ENCODE data around the gene POU2AF2. TPM values are rescaled to one million over a fixed set of nuclear protein-coding genes. Genes with fewer than 3 reads are reported as not detected.
A peak's percentile ranks its signal among the peaks of the same experiment; 100 is the strongest.

POU2AF2 gene
- polyA plus RNA-seq, 6 donors from 2014 or later, result not detected

DNA sequence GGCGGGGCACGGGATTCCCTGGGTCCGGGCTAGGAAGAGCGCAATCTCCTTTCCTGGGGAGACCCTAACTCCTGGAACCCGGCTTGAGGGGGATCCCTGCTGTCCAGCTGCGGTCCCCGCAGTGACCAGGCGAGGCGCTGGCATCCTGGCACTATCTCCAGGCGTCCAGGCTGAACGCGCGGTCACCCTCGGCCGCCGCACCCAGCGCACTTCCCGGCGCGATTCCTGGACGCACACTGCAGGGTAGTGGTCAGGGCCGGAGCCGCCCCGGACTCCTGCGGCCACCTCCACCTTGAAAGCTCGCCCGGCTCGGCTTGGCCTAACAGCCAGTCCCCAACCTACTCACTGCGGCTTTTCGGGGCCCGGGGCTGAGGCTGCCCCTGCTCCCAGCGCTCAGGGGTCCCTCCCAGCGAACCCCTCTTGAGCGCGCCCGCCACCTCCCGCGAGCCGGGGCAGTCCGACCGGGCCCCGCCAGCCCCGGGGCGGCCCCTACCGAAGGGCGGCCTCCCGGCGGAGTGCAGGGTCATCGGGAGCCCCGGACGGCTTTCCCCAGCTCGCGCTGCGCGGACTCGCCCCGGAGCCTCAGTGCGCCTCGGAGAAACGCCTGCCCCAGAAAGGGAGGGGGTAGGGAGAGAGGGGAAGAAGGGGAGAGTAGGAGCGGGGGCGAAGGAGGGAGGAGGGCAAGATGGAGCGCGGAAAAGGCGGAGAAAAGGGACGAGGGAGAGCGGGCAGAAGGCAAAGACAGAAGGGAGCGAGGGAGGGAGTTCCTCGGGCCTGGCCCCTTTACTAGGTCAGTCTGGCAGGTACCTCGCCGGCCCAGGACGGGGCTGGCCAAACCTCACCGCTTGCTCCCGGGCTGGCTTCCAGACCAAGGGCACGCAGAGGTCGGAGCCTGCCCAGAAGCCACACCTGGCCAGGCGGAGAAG is 53.8 kb downstream of the POU2AF2 start:
- Mint-ChIP-seq H3K27me3 (peaks cover 9 to 24% (median 17%) of the 10 kb centered on the region in 3 donors), H3K4me1 (peaks cover 28 to 57% (median 46%) of the 10 kb centered on the region in 3 donors), H3K4me3 (peak overlapping the region; percentile 70 to 87 (median 82)), H3K27ac (peak overlapping the region in 2 of 6 donors; percentile 6 to 34), H3K9me3 (no peaks in the 10 kb centered on the region), H3K36me3 (no peaks in the 10 kb centered on the region)
- DNase-seq (no peak), ATAC-seq (ENCODE audit: low read depth in 2 of 2) (peak; percentile 42 to 58)

DNA sequence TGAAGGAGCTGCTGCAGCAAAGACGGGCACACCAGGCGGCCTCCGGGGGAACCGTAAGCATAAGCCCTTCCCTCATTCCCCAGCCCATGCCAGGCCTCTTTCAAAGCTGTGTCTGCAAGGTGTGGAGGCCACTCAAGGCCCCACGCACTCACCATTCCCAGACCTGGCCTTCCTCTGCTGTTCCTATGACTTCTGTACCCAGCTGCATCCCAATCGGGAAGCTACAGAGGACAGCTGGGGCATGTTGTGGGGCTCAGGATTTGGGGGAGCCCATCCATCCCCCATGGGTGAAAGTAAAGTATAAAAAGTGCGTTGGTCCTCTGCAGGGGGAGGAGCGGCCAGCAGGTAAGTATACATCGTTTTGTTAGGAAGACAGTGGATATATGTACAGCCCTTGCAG is 55.0 kb downstream of the POU2AF2 start:
- peaks cover 9 to 24% (median 17%) of the 10 kb centered on the region in 3 donors for H3K27me3 Mint-ChIP-seq
- peak overlapping the region in 1 of 6 donors; percentile 34 for H3K27ac Mint-ChIP-seq
- DNase-seq (no peak), ATAC-seq (ENCODE audit: low read depth in 2 of 2) (no peak)
- no peaks in the 10 kb centered on the region for H3K9me3 Mint-ChIP-seq
- peaks cover 32 to 57% (median 46%) of the 10 kb centered on the region in 3 donors for H3K4me1 Mint-ChIP-seq
- no peaks in the 10 kb centered on the region for H3K36me3 Mint-ChIP-seq
- peak overlapping the region; percentile 24 to 87 (median 80) for H3K4me3 Mint-ChIP-seq

- ATAC-seq (ENCODE audit: low read depth in 2 of 2) (peak; percentile 46 to 56), DNase-seq (no peak)
- peaks cover 32 to 51% (median 41%) of the 10 kb centered on the region in 3 donors for H3K4me1 Mint-ChIP-seq
- H3K27ac Mint-ChIP-seq, result peak overlapping the region in 1 of 6 donors; percentile 30
- H3K9me3 Mint-ChIP-seq, result no peaks in the 10 kb centered on the region
- peaks cover 9 to 22% (median 14%) of the 10 kb centered on the region in 3 donors for H3K27me3 Mint-ChIP-seq
- H3K36me3 Mint-ChIP-seq, result peaks cover 0 to 1% of the 10 kb centered on the region in 2 donors
- H3K4me3 Mint-ChIP-seq, result peak overlapping the region in 7 of 8 donors; percentile 24 to 87 (median 79)
Measured at GRCh38 chr11:111301004-111301841, 55.7 kb downstream of the POU2AF2 start.

- Mint-ChIP-seq H3K9me3 (no peaks in the 10 kb centered on the region), H3K27ac (no peak overlapping the region), H3K36me3 (peaks cover 0 to 7% of the 10 kb centered on the region in 2 donors), H3K27me3 (peaks cover 4 to 22% (median 9%) of the 10 kb centered on the region in 3 donors), H3K4me1 (peaks cover 32 to 48% (median 38%) of the 10 kb centered on the region in 3 donors), H3K4me3 (peak overlapping the region in 1 of 8 donors; percentile 70)
- no peak for DNase-seq
- ATAC-seq (ENCODE audit: low read depth in 2 of 2), result no peak
Measured at GRCh38 chr11:111301842-111302118, 56.3 kb downstream of the POU2AF2 start.

- Mint-ChIP-seq H3K27ac (no peak overlapping the region), H3K36me3 (peaks cover 0 to 12% of the 10 kb centered on the region in 2 donors), H3K9me3 (no peaks in the 10 kb centered on the region), H3K4me3 (peak overlapping the region in 1 of 8 donors; percentile 70), H3K4me1 (peaks cover 30 to 46% (median 37%) of the 10 kb centered on the region in 3 donors), H3K27me3 (peaks cover 1 to 19% (median 4%) of the 10 kb centered on the region in 3 donors)
- DNase-seq (no peak), ATAC-seq (ENCODE audit: low read depth in 2 of 2) (peak; percentile 36 to 46)
Measured at GRCh38 chr11:111302298-111302697, 56.8 kb downstream of the POU2AF2 start.

DNA sequence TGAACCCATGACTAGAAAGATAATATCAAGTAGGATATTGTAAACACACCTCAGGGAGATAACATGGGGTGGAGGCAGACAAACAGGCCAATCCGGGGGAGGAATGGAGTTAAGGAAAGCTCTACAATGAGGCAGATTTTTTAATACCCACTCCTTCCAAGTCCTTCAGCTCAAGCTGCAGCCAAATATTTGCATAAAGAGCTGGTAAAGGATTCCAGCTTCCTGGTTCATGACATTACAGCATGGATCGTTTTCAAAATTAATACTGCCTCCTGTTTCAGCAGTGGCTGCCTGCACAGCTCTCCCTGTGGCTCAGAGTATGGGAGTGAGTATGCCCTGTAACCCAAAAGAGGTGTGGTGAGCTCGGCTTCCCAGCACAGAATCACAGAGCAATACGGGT is 57.9 kb downstream of the POU2AF2 start:
- peaks cover 0 to 16% of the 10 kb centered on the region in 2 donors for H3K36me3 Mint-ChIP-seq
- DNase-seq (no peak), ATAC-seq (ENCODE audit: low read depth in 2 of 2) (no peak)
- peaks cover 0 to 13% (median 0%) of the 10 kb centered on the region in 3 donors for H3K27me3 Mint-ChIP-seq
- H3K9me3 Mint-ChIP-seq, result no peaks in the 10 kb centered on the region
- H3K27ac Mint-ChIP-seq, result no peak overlapping the region
- H3K4me3 Mint-ChIP-seq, result no peak overlapping the region
- peaks cover 25 to 36% (median 31%) of the 10 kb centered on the region in 3 donors for H3K4me1 Mint-ChIP-seq

DNA sequence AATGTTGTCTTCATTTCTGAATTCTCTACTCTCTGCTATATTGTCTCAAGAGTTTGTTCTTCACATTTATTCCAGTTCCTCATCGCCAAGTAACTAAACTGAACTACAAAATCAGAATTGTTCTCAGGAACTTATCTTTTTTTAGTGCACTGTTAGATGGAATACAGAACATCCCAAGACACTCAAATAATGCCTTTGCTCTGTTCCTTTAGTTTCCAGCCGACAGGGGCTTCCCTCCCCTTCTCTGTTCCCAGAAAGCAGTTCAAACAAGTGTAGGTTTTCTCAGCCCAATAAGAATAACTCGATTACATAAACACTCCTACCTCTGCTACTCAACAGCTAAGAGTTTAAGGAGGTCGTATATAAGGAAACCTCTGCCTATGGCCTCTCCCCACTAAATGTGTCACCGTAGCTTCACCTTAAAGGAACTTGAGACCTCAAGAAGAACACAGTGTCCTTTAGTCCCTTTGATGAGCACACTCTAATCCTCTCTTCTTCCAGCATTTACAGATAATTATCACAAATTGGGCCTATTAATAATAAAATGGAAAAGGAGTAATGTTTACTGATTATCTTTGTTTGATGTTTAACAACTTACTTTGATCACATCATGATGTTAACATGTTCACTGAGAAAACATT is 59.8 kb downstream of the POU2AF2 start:
- ATAC-seq (ENCODE audit: low read depth in 2 of 2) (no peak), DNase-seq (no peak)
- H3K27ac Mint-ChIP-seq, result no peak overlapping the region
- peaks cover 23 to 28% (median 27%) of the 10 kb centered on the region in 3 donors for H3K4me1 Mint-ChIP-seq
- peaks cover 0 to 13% (median 0%) of the 10 kb centered on the region in 3 donors for H3K27me3 Mint-ChIP-seq
- no peak overlapping the region for H3K4me3 Mint-ChIP-seq
- peaks cover 0 to 16% of the 10 kb centered on the region in 2 donors for H3K36me3 Mint-ChIP-seq
- H3K9me3 Mint-ChIP-seq, result no peaks in the 10 kb centered on the region

DNA sequence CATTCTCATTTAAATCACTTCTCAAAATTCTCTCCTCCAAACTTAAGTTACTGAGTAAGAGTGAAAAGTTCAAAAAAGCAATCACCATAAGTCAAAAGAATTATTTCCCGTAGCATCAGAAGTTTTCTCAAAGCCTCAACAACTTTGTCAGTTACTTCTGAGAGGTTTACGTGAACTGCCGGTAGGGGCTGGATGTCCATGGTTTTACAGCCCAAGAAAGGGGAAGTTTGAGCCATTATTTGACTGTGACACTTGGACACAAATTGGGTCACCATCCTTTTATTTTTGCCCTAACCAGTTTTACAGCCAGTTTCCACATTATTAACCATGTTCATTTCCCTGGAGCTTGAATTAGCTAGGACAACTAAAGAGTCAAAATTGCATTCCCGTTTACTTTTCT is 60.4 kb downstream of the POU2AF2 start:
- DNase-seq, result no peak
- peak in 1 of 2 donors; percentile 32 for ATAC-seq (ENCODE audit: low read depth in 2 of 2)
- no peak overlapping the region for H3K4me3 Mint-ChIP-seq
- H3K27ac Mint-ChIP-seq, result no peak overlapping the region
- H3K4me1 Mint-ChIP-seq, result peaks cover 17 to 22% (median 21%) of the 10 kb centered on the region in 3 donors
- H3K9me3 Mint-ChIP-seq, result no peaks in the 10 kb centered on the region
- H3K27me3 Mint-ChIP-seq, result peaks cover 0 to 13% (median 0%) of the 10 kb centered on the region in 3 donors
- peaks cover 0 to 16% of the 10 kb centered on the region in 2 donors for H3K36me3 Mint-ChIP-seq

DNA sequence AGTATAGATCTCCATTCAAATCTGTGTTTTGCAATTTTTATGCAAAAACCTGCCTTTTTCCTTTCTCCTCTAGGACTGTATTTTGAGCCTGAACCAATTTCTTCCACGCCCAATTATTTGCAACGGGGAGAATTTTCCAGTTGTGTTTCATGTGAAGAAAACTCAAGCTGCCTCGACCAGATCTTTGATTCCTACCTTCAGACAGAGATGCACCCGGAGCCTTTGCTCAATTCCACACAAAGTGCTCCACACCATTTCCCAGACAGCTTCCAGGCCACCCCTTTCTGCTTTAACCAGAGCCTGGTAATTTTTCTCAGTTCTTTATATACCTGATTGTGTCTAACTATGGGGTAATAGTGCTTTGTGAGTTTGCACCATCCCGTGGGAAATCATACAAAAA is 60.8 kb downstream of the POU2AF2 start:
- no peak for DNase-seq
- no peak for ATAC-seq (ENCODE audit: low read depth in 2 of 2)
- H3K4me1 Mint-ChIP-seq, result peaks cover 12 to 18% (median 18%) of the 10 kb centered on the region in 3 donors
- no peak overlapping the region for H3K4me3 Mint-ChIP-seq
- no peak overlapping the region for H3K27ac Mint-ChIP-seq
- H3K36me3 Mint-ChIP-seq, result peaks cover 0 to 16% of the 10 kb centered on the region in 2 donors
- H3K27me3 Mint-ChIP-seq, result peaks cover 0 to 13% (median 0%) of the 10 kb centered on the region in 3 donors
- H3K9me3 Mint-ChIP-seq, result no peaks in the 10 kb centered on the region

- peaks cover 0 to 2% (median 0%) of the 10 kb centered on the region in 7 donors for H3K9me3 Mint-ChIP-seq
- ATAC-seq (ENCODE audit: low read depth in 2 of 2), result no peak
- H3K4me3 Mint-ChIP-seq, result no peak overlapping the region
- no peak for DNase-seq
- H3K36me3 Mint-ChIP-seq, result peaks cover 0 to 23% of the 10 kb centered on the region in 2 donors
- peaks cover 5% of the 10 kb centered on the region in 3 donors for H3K4me1 Mint-ChIP-seq
- peaks cover 0 to 13% (median 0%) of the 10 kb centered on the region in 3 donors for H3K27me3 Mint-ChIP-seq
- H3K27ac Mint-ChIP-seq, result no peak overlapping the region
Measured at GRCh38 chr11:111307472-111308108, 62.1 kb downstream of the POU2AF2 start.

GRCh38 chr11:111308140-111308539 is 62.6 kb downstream of the POU2AF2 start:
- Mint-ChIP-seq H3K27ac (no peak overlapping the region), H3K9me3 (peaks cover 1 to 6% (median 2%) of the 10 kb centered on the region in 7 donors), H3K36me3 (peaks cover 4 to 28% of the 10 kb centered on the region in 2 donors), H3K4me3 (no peak overlapping the region), H3K4me1 (peaks cover 0 to 3% (median 0%) of the 10 kb centered on the region in 3 donors), H3K27me3 (peaks cover 0 to 13% (median 0%) of the 10 kb centered on the region in 3 donors)
- ATAC-seq (ENCODE audit: low read depth in 2 of 2) (no peak), DNase-seq (no peak)

DNA sequence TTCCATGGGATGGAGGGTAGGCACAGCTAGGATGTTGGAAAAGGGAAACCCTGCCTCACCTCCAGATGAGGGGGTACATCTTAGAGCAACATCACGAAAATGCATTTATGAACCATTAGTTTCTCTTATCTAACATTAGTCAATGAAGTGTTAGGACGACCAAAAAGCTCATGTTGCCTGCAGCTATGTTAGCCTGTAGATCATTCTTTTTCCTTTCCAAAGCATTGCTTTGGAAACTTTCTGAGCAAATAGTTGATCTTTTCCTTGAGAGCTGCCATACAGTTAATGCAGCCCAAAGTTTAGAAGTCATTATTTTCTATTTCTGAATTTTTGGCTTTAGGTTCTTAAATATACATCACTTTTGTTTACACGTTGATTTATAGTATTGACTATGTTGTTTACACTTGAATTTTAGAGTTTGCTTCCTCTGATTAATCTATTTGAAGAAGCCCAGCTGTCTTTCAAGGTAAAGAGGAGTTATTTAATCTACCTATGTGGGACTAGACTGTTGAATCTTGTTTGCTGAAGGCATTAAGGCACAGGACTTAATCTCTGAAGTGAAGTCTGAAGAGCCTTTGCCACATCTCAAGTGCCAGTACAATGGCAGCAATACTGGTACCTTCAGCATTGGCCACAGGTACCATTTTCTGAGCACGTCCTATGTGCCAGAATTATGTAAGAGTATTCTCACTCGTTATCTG is 63.8 kb downstream of the POU2AF2 start:
- no peak overlapping the region for H3K4me3 Mint-ChIP-seq
- ATAC-seq (ENCODE audit: low read depth in 2 of 2) (no peak), DNase-seq (no peak)
- H3K27ac Mint-ChIP-seq, result no peak overlapping the region
- peaks cover 0 to 14% (median 0%) of the 10 kb centered on the region in 3 donors for H3K27me3 Mint-ChIP-seq
- H3K4me1 Mint-ChIP-seq, result peaks cover 0 to 3% (median under 1%) of the 10 kb centered on the region in 3 donors
- peaks cover 11 to 35% of the 10 kb centered on the region in 2 donors for H3K36me3 Mint-ChIP-seq
- H3K9me3 Mint-ChIP-seq, result peaks cover 2 to 9% (median 7%) of the 10 kb centered on the region in 7 donors
